NCI-H82 treated with DMSO at 0.1 percent for 48 hours (cell line): ENCODE measurements around the gene KRR1.
A peak's percentile ranks its signal among the peaks of the same experiment; 100 is the strongest.

Source experiments
- DNase-seq: peaks from one replicate; lab custom pipeline; 2025; ENCODE audit not compliant: unreplicated experiment; lab: John Stamatoyannopoulos, UW

The KRR1 gene

GRCh38 chr12:75511116-75512048 lies at the start of gene KRR1:
Gene KRR1 (minus strand): TSS chr12:75511609. CDS start chr12:75511597, 12 bp downstream.
- peak; percentile 94 for DNase-seq

- no peak for DNase-seq
Measured at GRCh38 chr12:75560167-75560566, 48.8 kb upstream of the KRR1 start.

- DNase-seq: no peak
Measured at GRCh38 chr12:75558287-75558686, 46.9 kb upstream of the KRR1 start.

- no peak for DNase-seq
Measured at GRCh38 chr12:75556311-75556899, 45.0 kb upstream of the KRR1 start.

GRCh38 chr12:75554556-75554880 lies 43.1 kb upstream of the KRR1 start:
- DNase-seq: no peak

- DNase-seq: no peak
Measured at GRCh38 chr12:75553836-75554555, 42.6 kb upstream of the KRR1 start.

- DNase-seq: peak; percentile 61
Measured at GRCh38 chr12:75553398-75553797, 42.0 kb upstream of the KRR1 start.

GRCh38 chr12:75551477-75551876 lies 40.1 kb upstream of the KRR1 start:
- DNase-seq: no peak

- DNase-seq: no peak
Measured at GRCh38 chr12:75550401-75551240, 39.2 kb upstream of the KRR1 start.

- no peak for DNase-seq
Measured at GRCh38 chr12:75549989-75550388, 38.6 kb upstream of the KRR1 start.

- no peak for DNase-seq
Measured at GRCh38 chr12:75548879-75549278, 37.5 kb upstream of the KRR1 start.

- DNase-seq: no peak
Measured at GRCh38 chr12:75545636-75546035, 34.2 kb upstream of the KRR1 start.

GRCh38 chr12:75543529-75543928 lies 32.1 kb upstream of the KRR1 start:
- no peak for DNase-seq

- no peak for DNase-seq
Measured at GRCh38 chr12:75542942-75543341, 31.5 kb upstream of the KRR1 start.

- DNase-seq: no peak
Measured at GRCh38 chr12:75539889-75540288, 28.5 kb upstream of the KRR1 start.

GRCh38 chr12:75533239-75533638 lies 21.8 kb upstream of the KRR1 start:
- DNase-seq: no peak

GRCh38 chr12:75529826-75530225 lies 18.4 kb upstream of the KRR1 start:
- no peak for DNase-seq

- no peak for DNase-seq
Measured at GRCh38 chr12:75529316-75529715, 17.9 kb upstream of the KRR1 start.

- DNase-seq: no peak
Measured at GRCh38 chr12:75528692-75529091, 17.3 kb upstream of the KRR1 start.

- no peak for DNase-seq
Measured at GRCh38 chr12:75528272-75528671, 16.9 kb upstream of the KRR1 start.
